ENCODE results near the gene MYO1D. TPM values are rescaled to one million over a fixed set of nuclear protein-coding genes. Genes with fewer than 3 reads are reported as not detected.
"Not testable (repeated sequence)": the region's sequence is repeated elsewhere in the genome, so short reads cannot be mapped to it uniquely, and the experiment has no call there.

Gene MYO1D
- total RNA-seq, 1 experiment from 2014 or later = 29.9 TPM

DNA sequence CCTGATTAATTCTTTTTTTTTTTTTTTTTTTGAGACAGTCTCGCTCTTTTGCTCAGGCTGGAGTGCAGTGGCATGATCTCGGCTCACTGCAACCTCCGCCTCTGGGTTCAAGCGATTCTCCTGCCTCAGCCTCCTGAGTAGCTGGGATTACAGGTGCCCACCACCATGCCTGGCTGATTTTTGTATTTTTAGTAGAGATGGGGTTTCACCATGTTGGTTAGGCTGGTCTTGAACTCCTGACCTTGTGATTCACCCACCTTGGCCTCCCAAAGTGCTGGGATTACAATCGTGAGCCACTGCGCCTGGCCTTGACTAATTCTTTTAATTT, 352.4 kb downstream of the MYO1D start:
- H3K9me3 Mint-ChIP-seq; H3K27ac Mint-ChIP-seq; H3K4me3 Mint-ChIP-seq; H3K36me3 Mint-ChIP-seq; H3K27me3 Mint-ChIP-seq (ENCODE audit: low read depth); DNase-seq (ENCODE audit: low spot score); ATAC-seq; POLR2A ChIA-PET: not testable (repeated sequence)
- H3K4me1 Mint-ChIP-seq = peaks cover 39% of the 10 kb centered on the region
- CTCF ChIA-PET = interaction anchor here (1.1 to 1.8 kb wide), 2 partner anchors 40 to 135 kb away, joined by 3 read pairs; no protein-coding TSS in a partner anchor

DNA sequence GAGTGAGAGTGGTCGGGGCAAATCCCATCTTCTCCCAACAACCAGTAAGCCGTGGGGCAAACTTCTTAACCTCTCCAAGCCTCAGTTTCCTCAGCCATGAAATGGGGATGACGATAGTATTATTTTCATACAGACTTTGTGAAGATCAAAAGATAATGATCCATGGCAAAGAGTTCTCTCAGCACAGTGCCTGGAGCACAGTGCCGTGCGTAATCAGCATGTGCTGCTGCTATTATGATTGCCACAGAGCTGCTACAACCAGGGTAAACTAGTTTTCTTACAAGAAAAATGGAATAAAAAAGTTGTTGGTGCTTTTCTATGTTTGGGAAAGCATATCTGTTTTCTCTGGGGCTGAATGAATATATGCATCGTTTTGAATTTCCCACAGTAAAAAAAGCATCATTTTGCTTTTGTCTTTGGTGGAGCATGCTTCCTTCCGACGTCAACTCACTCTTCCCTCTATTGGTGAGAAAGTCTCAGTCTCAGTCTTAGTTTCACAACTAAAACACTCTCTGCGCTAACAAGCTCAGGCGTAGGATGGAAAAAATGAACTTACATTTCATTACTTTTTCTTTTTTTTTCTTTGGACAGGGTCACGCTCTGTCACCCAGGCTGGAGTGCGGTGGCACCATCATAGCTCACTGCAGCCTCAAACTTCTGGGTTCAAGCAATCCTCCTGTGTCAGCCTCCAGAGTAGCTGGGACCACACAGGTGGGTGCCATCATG, 352.9 kb downstream of the MYO1D start:
- Mint-ChIP-seq H3K27me3 (ENCODE audit: low read depth) (peaks cover 4% of the 10 kb centered on the region; the same call in 1 of the 2 replicates), H3K36me3 (no peaks in the 10 kb centered on the region), H3K9me3 (no peaks in the 10 kb centered on the region), H3K4me3 (no peak overlapping the region), H3K27ac (no peak overlapping the region), H3K4me1 (peaks cover 40% of the 10 kb centered on the region)
- ChIA-PET POLR2A (no interaction called here), CTCF (interaction anchor here (0.6 to 1.8 kb wide), 3 partner anchors 40 to 386 kb away, joined by 3 read pairs; no protein-coding TSS in a partner anchor)
- TF ChIP-seq NR2C2 (CRISPR knock-in tag; IDR thresholded peaks at IDR 0.05) (no peak), ZNF317 (CRISPR knock-in tag; IDR thresholded peaks at IDR 0.05; ENCODE audit: borderline replicate concordance, low read depth) (no peak), ETV6 (CRISPR knock-in tag; IDR thresholded peaks at IDR 0.05) (no peak), NR3C1 (CRISPR knock-in tag; conservative IDR thresholded peaks at IDR 0.05; ENCODE audit: low read depth) (no peak), SP1 (CRISPR knock-in tag; conservative IDR thresholded peaks at IDR 0.05) (no peak)
- TF ChIP-seq, protein P1, sequence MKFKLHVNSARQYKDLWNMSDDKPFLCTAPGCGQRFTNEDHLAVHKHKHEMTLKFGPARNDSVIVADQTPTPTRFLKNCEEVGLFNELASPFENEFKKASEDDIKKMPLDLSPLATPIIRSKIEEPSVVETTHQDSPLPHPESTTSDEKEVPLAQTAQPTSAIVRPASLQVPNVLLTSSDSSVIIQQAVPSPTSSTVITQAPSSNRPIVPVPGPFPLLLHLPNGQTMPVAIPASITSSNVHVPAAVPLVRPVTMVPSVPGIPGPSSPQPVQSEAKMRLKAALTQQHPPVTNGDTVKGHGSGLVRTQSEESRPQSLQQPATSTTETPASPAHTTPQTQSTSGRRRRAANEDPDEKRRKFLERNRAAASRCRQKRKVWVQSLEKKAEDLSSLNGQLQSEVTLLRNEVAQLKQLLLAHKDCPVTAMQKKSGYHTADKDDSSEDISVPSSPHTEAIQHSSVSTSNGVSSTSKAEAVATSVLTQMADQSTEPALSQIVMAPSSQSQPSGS (CRISPR knock-in tag; IDR thresholded peaks at IDR 0.05; ENCODE audit: borderline replicate concordance, low read depth) = no peak
- TF ChIP-seq, protein P2, sequence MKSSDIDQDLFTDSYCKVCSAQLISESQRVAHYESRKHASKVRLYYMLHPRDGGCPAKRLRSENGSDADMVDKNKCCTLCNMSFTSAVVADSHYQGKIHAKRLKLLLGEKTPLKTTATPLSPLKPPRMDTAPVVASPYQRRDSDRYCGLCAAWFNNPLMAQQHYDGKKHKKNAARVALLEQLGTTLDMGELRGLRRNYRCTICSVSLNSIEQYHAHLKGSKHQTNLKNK (CRISPR knock-in tag; IDR thresholded peaks at IDR 0.05) = no peak
- TF ChIP-seq, protein P3, sequence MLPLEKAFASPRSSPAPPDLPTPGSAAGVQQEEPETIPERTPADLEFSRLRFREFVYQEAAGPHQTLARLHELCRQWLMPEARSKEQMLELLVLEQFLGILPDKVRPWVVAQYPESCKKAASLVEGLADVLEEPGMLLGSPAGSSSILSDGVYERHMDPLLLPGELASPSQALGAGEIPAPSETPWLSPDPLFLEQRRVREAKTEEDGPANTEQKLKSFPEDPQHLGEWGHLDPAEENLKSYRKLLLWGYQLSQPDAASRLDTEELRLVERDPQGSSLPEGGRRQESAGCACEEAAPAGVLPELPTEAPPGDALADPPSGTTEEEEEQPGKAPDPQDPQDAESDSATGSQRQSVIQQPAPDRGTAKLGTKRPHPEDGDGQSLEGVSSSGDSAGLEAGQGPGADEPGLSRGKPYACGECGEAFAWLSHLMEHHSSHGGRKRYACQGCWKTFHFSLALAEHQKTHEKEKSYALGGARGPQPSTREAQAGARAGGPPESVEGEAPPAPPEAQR (CRISPR knock-in tag; IDR thresholded peaks at IDR 0.05) = no peak
- TF ChIP-seq, protein P4, sequence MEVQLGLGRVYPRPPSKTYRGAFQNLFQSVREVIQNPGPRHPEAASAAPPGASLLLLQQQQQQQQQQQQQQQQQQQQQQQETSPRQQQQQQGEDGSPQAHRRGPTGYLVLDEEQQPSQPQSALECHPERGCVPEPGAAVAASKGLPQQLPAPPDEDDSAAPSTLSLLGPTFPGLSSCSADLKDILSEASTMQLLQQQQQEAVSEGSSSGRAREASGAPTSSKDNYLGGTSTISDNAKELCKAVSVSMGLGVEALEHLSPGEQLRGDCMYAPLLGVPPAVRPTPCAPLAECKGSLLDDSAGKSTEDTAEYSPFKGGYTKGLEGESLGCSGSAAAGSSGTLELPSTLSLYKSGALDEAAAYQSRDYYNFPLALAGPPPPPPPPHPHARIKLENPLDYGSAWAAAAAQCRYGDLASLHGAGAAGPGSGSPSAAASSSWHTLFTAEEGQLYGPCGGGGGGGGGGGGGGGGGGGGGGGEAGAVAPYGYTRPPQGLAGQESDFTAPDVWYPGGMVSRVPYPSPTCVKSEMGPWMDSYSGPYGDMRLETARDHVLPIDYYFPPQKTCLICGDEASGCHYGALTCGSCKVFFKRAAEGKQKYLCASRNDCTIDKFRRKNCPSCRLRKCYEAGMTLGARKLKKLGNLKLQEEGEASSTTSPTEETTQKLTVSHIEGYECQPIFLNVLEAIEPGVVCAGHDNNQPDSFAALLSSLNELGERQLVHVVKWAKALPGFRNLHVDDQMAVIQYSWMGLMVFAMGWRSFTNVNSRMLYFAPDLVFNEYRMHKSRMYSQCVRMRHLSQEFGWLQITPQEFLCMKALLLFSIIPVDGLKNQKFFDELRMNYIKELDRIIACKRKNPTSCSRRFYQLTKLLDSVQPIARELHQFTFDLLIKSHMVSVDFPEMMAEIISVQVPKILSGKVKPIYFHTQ (CRISPR knock-in tag; IDR thresholded peaks at IDR 0.05) = no peak
- DNase-seq (ENCODE audit: low spot score) = no peak
- no peak for ATAC-seq

DNA sequence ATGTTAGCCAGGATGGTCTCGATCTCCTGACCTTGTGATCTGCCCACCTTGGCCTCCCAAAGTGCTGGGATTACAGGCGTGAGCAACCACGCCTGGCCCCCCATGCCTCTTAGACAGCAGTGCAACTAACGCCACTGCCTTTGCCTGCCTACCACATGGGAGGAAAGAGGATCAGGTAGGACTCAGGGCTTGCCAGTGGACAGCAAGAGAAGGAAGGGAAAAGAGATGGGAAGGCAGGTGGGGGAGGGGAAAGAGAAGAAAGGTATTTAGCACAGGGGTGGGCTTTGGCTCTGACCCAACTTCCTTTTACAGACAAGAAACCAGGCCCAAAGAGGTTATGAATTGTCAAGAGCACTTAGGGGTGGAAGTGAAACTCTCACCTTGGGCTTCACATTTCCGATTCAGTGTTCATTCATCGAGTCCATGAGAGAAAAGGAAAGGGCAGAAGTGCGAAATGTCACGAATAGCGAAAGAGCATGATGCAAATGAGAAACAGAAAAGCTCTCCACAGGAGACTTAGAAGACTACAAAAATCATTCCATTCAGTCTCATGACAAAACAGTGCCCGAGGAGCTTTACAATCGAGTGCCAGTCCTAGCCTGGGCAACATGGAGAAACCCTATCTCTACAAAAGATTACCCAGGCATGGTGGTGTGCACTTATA, 353.8 kb downstream of the MYO1D start:
- ATAC-seq (no peak), DNase-seq (ENCODE audit: low spot score) (no peak)
- H3K9me3 Mint-ChIP-seq = no peaks in the 10 kb centered on the region
- H3K27me3 Mint-ChIP-seq (ENCODE audit: low read depth) = peaks cover 8% of the 10 kb centered on the region; the same call in 1 of the 2 replicates
- peaks cover 48% of the 10 kb centered on the region for H3K4me1 Mint-ChIP-seq
- CTCF ChIA-PET = interaction anchor here (0.6 to 0.7 kb wide), 3 partner anchors 8 to 386 kb away, joined by 3 read pairs; no protein-coding TSS in a partner anchor
- TF ChIP-seq ZNF416 (CRISPR knock-in tag; IDR thresholded peaks at IDR 0.05) (no peak), ZNF138 (CRISPR knock-in tag; conservative IDR thresholded peaks at IDR 0.05) (no peak), FOXJ3 (CRISPR knock-in tag; IDR thresholded peaks at IDR 0.05; ENCODE audit: borderline replicate concordance) (no peak), SOX15 (CRISPR knock-in tag; IDR thresholded peaks at IDR 0.05) (no peak), HMGA2 (CRISPR knock-in tag; IDR thresholded peaks at IDR 0.05) (no peak)
- TF ChIP-seq, protein P5, sequence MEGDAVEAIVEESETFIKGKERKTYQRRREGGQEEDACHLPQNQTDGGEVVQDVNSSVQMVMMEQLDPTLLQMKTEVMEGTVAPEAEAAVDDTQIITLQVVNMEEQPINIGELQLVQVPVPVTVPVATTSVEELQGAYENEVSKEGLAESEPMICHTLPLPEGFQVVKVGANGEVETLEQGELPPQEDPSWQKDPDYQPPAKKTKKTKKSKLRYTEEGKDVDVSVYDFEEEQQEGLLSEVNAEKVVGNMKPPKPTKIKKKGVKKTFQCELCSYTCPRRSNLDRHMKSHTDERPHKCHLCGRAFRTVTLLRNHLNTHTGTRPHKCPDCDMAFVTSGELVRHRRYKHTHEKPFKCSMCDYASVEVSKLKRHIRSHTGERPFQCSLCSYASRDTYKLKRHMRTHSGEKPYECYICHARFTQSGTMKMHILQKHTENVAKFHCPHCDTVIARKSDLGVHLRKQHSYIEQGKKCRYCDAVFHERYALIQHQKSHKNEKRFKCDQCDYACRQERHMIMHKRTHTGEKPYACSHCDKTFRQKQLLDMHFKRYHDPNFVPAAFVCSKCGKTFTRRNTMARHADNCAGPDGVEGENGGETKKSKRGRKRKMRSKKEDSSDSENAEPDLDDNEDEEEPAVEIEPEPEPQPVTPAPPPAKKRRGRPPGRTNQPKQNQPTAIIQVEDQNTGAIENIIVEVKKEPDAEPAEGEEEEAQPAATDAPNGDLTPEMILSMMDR (IDR thresholded peaks at IDR 0.05) = no peak
- peak overlapping the region; percentile 45 for H3K27ac Mint-ChIP-seq
- POLR2A ChIA-PET = no interaction called here
- no peaks in the 10 kb centered on the region for H3K36me3 Mint-ChIP-seq
- no peak overlapping the region for H3K4me3 Mint-ChIP-seq
